22Rv1 (cell line): Measurements from ENCODE around the gene CLSTN2.

ENCODE experiments used
- H3K27ac ChIP-seq: fragments of 450-650 bp; 2 replicates; pipeline ENCODE4 v1.5.1; 2017
- CTCF ChIP-seq: fragments of 450-650 bp; IDR thresholded peaks from 2 replicates; pipeline ENCODE4 v1.5.1; 2017; ENCODE audit warnings: mild to moderate bottlenecking
- ZFX ChIP-seq: fragments of 450-650 bp; IDR thresholded peaks from 2 replicates; pipeline ENCODE4 v1.6.1; 2017; ENCODE audit warnings: antibody characterized with exemption, borderline replicate concordance

Gene CLSTN2

GRCh38 chr3:139954146-139954860 is 19.3 kb downstream of the CLSTN2 start:
- TF ChIP-seq ZFX (no peak), CTCF (no peak)
- H3K27ac ChIP-seq: no peak overlapping the region

GRCh38 chr3:139957844-139958243 is 22.9 kb downstream of the CLSTN2 start:
- TF ChIP-seq ZFX: no peak
- no peak for TF ChIP-seq CTCF
- H3K27ac ChIP-seq: no peak overlapping the region

GRCh38 chr3:139969386-139969785 is 34.4 kb downstream of the CLSTN2 start:
- no peak for TF ChIP-seq CTCF
- no peak for TF ChIP-seq ZFX
- no peak overlapping the region for H3K27ac ChIP-seq

- no peak overlapping the region for H3K27ac ChIP-seq
- no peak for TF ChIP-seq ZFX
- TF ChIP-seq CTCF: no peak
Measured at GRCh38 chr3:139970526-139970925, 35.5 kb downstream of the CLSTN2 start.

- TF ChIP-seq ZFX (no peak), CTCF (no peak)
Measured at GRCh38 chr3:139974809-139975425, 39.9 kb downstream of the CLSTN2 start.

GRCh38 chr3:139975594-139976365 is 40.8 kb downstream of the CLSTN2 start:
- TF ChIP-seq CTCF (no peak), ZFX (no peak)

More at GRCh38 chr3:139974809-139975425, 39.9 kb downstream of the CLSTN2 start:
- H3K27ac ChIP-seq: no peak overlapping the region

More at GRCh38 chr3:139975594-139976365, 40.8 kb downstream of the CLSTN2 start:
- no peak overlapping the region for H3K27ac ChIP-seq
